Naive thymus-derived CD4-positive, alpha-beta T cell (primary cell): Measurements from ENCODE around the gene PDCD4. TPM values are rescaled to one million over a fixed set of nuclear protein-coding genes. Genes with fewer than 3 reads are reported as not detected.
A peak's percentile ranks its signal among the peaks of the same experiment; 100 is the strongest.

Source experiments
- ATAC-seq: fragments of 150-1000 bp; cut with Tn5 transposase; 2 replicates; pipeline ENCODE4 v1.10.0; 2021; ENCODE audit warnings: mild to moderate bottlenecking, moderate library complexity
- CTCF ChIA-PET: fragments of 350-600 bp; sonication (Branson Sonifier 250); formaldehyde crosslinking; loops from one replicate; lab custom pipeline; 2021; ENCODE audit warnings: antibody characterized with exemption; lab: Charles Lee
- POLR2A ChIA-PET: fragments of 350-600 bp; sonication (Branson Sonifier 250); formaldehyde crosslinking; loops from one replicate; lab custom pipeline; 2021; ENCODE audit warnings: antibody characterized with exemption, inconsistent platforms; lab: Charles Lee
- DNase-seq, 9 donors: peaks; one replicate each; pipeline versions ENCODE4 v3.0.0 to v3.0.0-alpha.2; 2020 to 2022; ENCODE audit warnings: mixed read lengths in 1 of 9
- H3K27ac ChIP-seq: one replicate; pipeline ENCODE4 v1.7.0; 2013; ENCODE audit warnings: mild to moderate bottlenecking, low read depth, low read length, moderate library complexity
- H3K27me3 ChIP-seq, 2 donors: one replicate each; pipeline ENCODE4 v1.7.0; 2013; ENCODE audit warnings: low read length in 2 of 2, mild to moderate bottlenecking in 2 of 2, moderate library complexity in 2 of 2; ENCODE audit not compliant: control insufficient read depth in 2 of 2, insufficient read depth in 2 of 2
- H3K36me3 ChIP-seq, 3 experiments: 1 replicate in 2 of 3; 2 replicates in 1 of 3; pipeline ENCODE4 v1.7.0; 2013; ENCODE audit warnings: low read length in 3 of 3, mild to moderate bottlenecking in 3 of 3, moderate library complexity in 1 of 3; ENCODE audit not compliant: insufficient read depth in 3 of 3, control insufficient read depth in 2 of 3
- H3K4me1 ChIP-seq, 2 donors: one replicate each; pipeline ENCODE4 v1.7.0; 2013; ENCODE audit warnings: low read length in 2 of 2, mild to moderate bottlenecking in 2 of 2, moderate library complexity in 1 of 2; ENCODE audit not compliant: control insufficient read depth in 2 of 2, insufficient read depth in 2 of 2
- H3K4me3 ChIP-seq: 2 replicates; pipeline ENCODE4 v1.7.0; 2013; ENCODE audit warnings: mild to moderate bottlenecking, low read length
- H3K9me3 ChIP-seq, 3 experiments: 1 replicate in 2 of 3; 2 replicates in 1 of 3; pipeline ENCODE4 v1.7.0; 2013; ENCODE audit warnings: low read length in 3 of 3; ENCODE audit not compliant: control insufficient read depth in 2 of 3
- H3K27ac Mint-ChIP-seq, 9 donors: one replicate each; pipeline ENCODE4 v1.8.0; 2020 to 2022; ENCODE audit warnings: mixed read lengths in 9 of 9, mild to moderate bottlenecking in 8 of 9, moderate library complexity in 5 of 9, inconsistent platforms in 2 of 9
- H3K27me3 Mint-ChIP-seq, 5 donors: one replicate each; pipeline ENCODE4 v1.8.0; 2021 to 2022; ENCODE audit warnings: mixed read lengths in 5 of 5, mild to moderate bottlenecking in 1 of 5
- H3K36me3 Mint-ChIP-seq, 5 donors: one replicate each; pipeline ENCODE4 v1.8.0; 2020 to 2022; ENCODE audit warnings: mixed read lengths in 5 of 5, mild to moderate bottlenecking in 3 of 5, inconsistent platforms in 1 of 5
- H3K4me1 Mint-ChIP-seq, 7 donors: one replicate each; pipeline ENCODE4 v1.8.0; 2020 to 2022; ENCODE audit warnings: mixed read lengths in 7 of 7, mild to moderate bottlenecking in 3 of 7, inconsistent platforms in 1 of 7
- H3K4me3 Mint-ChIP-seq, 10 donors: one replicate each; pipeline ENCODE4 v1.8.0; 2020 to 2022; ENCODE audit warnings: mild to moderate bottlenecking in 10 of 10, mixed read lengths in 10 of 10, moderate library complexity in 6 of 10, inconsistent platforms in 2 of 10
- H3K9me3 Mint-ChIP-seq, 11 donors: one replicate each; pipeline ENCODE4 v1.8.0; 2020 to 2022; ENCODE audit warnings: mixed read lengths in 11 of 11, mild to moderate bottlenecking in 4 of 11, inconsistent platforms in 1 of 11, moderate library complexity in 1 of 11
- intact Hi-C, 2 donors: fragments of 100-400 bp; cut with micrococcal nuclease; formaldehyde crosslinking; loops; one replicate each; pipeline ENCODE4 v1.15.1; 2023
- polyA plus RNA-seq, 2 donors: library from polyadenylated mRNA; unstranded; fragments of 300-500 nt; fragmentation: Illumina TruSeq; gene quantifications; one replicate each; pipeline ENCODE4 v1.2.3, GENCODE V29; 2021
- total RNA-seq, 6 experiments: library from RNA in 5 of 6; stranded (reverse) in 5 of 6; gene quantifications; 1 replicate in 5 of 6; 2 replicates in 1 of 6; pipeline ENCODE4 v1.2.3 and lab custom pipeline; 2021 to 2026

The PDCD4 gene
- total and polyA plus RNA-seq, 7 experiments from 2014 or later: 93.7 to 295 (median 253) TPM

DNA sequence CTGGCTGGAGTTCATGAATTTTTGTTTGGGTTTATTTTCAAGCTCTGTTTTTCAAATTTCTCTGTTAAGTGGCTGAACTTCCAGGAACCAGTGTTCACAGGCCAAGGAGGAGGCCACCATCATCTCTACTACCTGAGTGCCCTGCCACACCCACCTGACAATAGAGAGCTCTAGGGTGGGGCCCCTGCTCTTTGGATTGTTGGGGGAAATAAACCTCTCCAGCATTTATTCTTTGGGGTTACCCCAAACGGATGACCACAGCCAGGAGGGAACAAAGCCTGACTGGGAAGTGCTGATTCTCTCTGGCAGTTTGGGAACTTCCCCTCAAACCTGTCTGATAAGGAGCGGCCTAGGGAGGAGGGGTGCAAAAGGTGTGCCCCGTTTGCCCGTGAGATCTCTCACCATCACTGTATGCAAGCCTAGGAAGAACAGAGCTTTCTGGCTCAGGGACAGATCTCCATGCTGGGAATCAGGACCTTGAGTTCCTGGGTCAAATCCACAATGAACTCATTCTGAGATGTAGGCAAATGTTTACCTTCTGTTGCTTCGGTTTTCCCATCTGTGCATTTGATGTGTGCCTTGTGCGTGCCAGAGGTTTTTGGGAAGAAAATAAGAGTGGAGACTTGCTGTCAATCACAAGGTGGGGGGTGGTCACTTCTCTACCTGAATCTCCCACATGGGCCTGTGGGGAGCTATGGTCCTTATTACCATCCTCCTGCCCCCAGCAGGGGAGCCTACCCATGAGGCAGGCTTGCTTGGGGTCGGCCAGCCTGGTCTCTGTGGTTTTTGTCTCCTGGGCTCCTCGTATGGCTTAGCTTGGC, 27.7 kb upstream of the PDCD4 start:
- Mint-ChIP-seq H3K4me3 (peak overlapping the region in 4 of 10 donors; percentile 44 to 67 (median 62)), H3K9me3 (peaks cover 0 to 4% (median 0%) of the 10 kb centered on the region in 11 donors), H3K27me3 (no peaks in the 10 kb centered on the region), H3K27ac (peak overlapping the region; percentile 14 to 98 (median 84)), H3K36me3 (peaks cover 0 to 12% (median 0%) of the 10 kb centered on the region in 5 donors), H3K4me1 (peaks cover 36 to 68% (median 56%) of the 10 kb centered on the region in 7 donors)
- ATAC-seq: no peak
- no peaks in the 10 kb centered on the region for H3K36me3 ChIP-seq
- intact Hi-C loops: loop anchor here in 1 of 2 donors (1.0 to 2.0 kb wide), 6 partner anchors 9 to 75 kb away; partner anchors contain the start of genes BBIP1, PDCD4 and SHOC2
- no peak for DNase-seq
- no peaks in the 10 kb centered on the region for H3K9me3 ChIP-seq
- H3K27me3 ChIP-seq: no peaks in the 10 kb centered on the region
- no peak overlapping the region for H3K27ac ChIP-seq
- CTCF ChIA-PET: interaction anchor here (0.9 to 1.8 kb wide), 2 partner anchors 9 to 21 kb away, joined by 4 to 8 read pairs; no protein-coding TSS in a partner anchor
- peaks cover 26 to 29% of the 10 kb centered on the region in 2 donors for H3K4me1 ChIP-seq
- POLR2A ChIA-PET: interaction anchor here (0.5 to 4.1 kb wide), 13 partner anchors 9 to 139 kb away, joined by 3 to 32 read pairs (median 4); no protein-coding TSS in a partner anchor
- no peak overlapping the region for H3K4me3 ChIP-seq

DNA sequence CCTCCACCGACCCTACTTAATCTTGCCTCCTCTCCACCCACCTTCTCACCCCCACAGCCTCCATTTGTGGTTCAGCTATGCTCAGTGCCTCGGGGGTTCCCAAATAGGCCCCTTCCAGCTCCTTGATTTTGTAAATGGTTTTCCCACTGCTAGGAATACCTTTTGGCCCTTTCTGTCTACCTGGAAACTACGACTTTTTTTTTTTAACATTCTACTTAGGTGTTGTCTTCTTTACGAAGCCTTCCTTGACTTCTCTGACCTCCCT, 27.2 kb upstream of the PDCD4 start:
- ATAC-seq (no peak), DNase-seq (no peak)
- Histone ChIP-seq H3K4me3 (no peak overlapping the region), H3K27ac (no peak overlapping the region), H3K9me3 (no peaks in the 10 kb centered on the region), H3K36me3 (no peaks in the 10 kb centered on the region), H3K27me3 (no peaks in the 10 kb centered on the region), H3K4me1 (peaks cover 26 to 35% of the 10 kb centered on the region in 2 donors)
- Mint-ChIP-seq H3K4me3 (peak overlapping the region in 3 of 10 donors; percentile 6 to 58 (median 8)), H3K4me1 (peaks cover 36 to 74% (median 62%) of the 10 kb centered on the region in 7 donors), H3K27me3 (no peaks in the 10 kb centered on the region), H3K36me3 (peaks cover 0 to 13% (median 0%) of the 10 kb centered on the region in 5 donors), H3K27ac (peak overlapping the region in 5 of 9 donors; percentile 59 to 89 (median 67)), H3K9me3 (peaks cover 0 to 4% (median 0%) of the 10 kb centered on the region in 11 donors)
- ChIA-PET POLR2A (interaction anchor here (0.6 to 4.1 kb wide), 8 partner anchors 8 to 139 kb away, joined by 3 to 32 read pairs (median 4); no protein-coding TSS in a partner anchor), CTCF (interaction anchor here (0.9 to 1.8 kb wide), 2 partner anchors 8 to 20 kb away, joined by 4 to 8 read pairs; no protein-coding TSS in a partner anchor)
- intact Hi-C loops: no loop called here

DNA sequence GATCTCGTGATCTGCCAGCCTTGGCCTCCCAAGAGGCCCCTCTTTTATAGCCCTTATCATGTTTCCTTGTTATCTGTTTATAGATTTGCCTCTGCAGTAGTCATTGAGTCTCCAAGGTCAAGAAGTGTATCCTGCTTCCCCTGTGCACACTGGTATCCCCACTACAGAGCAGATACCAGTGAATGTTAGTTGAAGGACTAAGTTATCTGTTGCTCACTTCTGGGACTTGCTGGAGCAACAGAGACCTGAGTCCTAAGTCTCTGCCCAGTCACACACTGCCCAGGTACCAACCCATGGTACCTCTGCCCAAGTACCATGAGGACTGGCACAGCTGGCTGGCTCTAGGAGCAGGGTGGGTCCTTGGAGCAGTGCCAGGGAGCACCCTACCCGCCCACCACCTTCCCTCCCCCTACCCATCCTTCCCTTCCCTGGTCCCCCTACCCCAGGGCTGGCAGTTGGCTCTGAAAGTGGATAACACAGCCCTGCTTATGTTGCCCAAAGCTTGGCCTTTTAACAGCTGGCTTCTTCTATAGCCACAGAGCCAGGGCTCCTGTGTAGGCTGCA, 26.5 kb upstream of the PDCD4 start:
- Histone ChIP-seq H3K4me3 (no peak overlapping the region), H3K27me3 (no peaks in the 10 kb centered on the region), H3K36me3 (no peaks in the 10 kb centered on the region), H3K4me1 (peaks cover 32 to 42% of the 10 kb centered on the region in 2 donors), H3K9me3 (no peaks in the 10 kb centered on the region), H3K27ac (no peak overlapping the region)
- POLR2A ChIA-PET: interaction anchor here (0.6 to 1.9 kb wide), 3 partner anchors 9 to 14 kb away, joined by 3 to 8 read pairs (median 4); no protein-coding TSS in a partner anchor
- CTCF ChIA-PET: interaction anchor here (1.5 kb wide), 1 partner anchor 31 kb away, joined by 4 read pairs; no protein-coding TSS in a partner anchor
- no peak for DNase-seq
- no peaks in the 10 kb centered on the region for H3K27me3 Mint-ChIP-seq
- intact Hi-C loops: no loop called here
- H3K27ac Mint-ChIP-seq: peak overlapping the region in 5 of 9 donors; percentile 28 to 69 (median 60)
- H3K4me1 Mint-ChIP-seq: peaks cover 42 to 81% (median 69%) of the 10 kb centered on the region in 7 donors
- peaks cover 0 to 4% (median 0%) of the 10 kb centered on the region in 11 donors for H3K9me3 Mint-ChIP-seq
- H3K36me3 Mint-ChIP-seq: peaks cover 0 to 13% (median 0%) of the 10 kb centered on the region in 5 donors
- H3K4me3 Mint-ChIP-seq: peak overlapping the region in 1 of 10 donors; percentile 73
- ATAC-seq: no peak

DNA sequence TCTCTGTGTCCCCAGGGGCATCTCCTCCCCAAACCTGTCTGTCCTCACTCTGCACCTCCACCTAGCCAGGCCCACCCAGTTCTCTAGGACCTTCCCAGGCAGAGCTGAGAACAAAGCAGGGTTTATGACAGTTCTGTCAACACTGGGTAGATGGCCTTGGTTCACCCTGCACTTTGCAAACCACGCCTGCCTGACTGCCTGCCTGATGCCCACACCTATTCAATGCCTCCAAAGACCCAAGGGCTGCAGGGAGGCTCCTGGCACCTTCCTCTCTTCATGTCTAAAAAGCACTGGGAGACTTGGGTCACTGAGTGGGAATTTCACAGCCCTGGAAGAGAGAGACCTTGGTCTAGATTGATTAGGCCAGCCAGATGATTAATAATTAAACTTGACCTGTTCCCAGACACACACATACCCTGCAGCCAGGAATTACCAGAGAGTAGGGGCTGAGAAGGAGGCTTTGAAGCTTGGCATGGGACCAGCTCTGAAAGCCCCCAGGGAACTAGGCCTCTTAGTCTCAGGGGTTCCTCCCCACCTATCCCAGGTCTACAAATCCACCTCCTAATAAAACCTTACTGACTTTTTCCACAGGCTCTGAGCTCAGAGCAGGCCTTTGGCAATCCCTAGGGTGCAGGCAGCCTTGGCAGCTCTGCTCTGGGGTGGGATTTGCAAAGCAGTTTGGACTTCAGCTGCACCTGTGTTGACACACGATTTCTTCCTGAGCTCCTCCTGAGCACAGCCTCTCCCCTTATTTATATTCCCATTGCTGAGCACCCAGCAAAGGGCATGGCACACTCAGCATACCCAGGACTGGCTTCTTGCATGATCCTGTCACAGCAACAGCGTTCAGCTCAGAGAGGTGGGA, 25.7 kb upstream of the PDCD4 start:
- Mint-ChIP-seq H3K27ac (peak overlapping the region in 4 of 9 donors; percentile 39 to 67 (median 62)), H3K4me3 (peak overlapping the region in 1 of 10 donors; percentile 73), H3K36me3 (peaks cover 0 to 13% (median 0%) of the 10 kb centered on the region in 5 donors), H3K27me3 (no peaks in the 10 kb centered on the region), H3K4me1 (peaks cover 46 to 85% (median 73%) of the 10 kb centered on the region in 7 donors), H3K9me3 (peaks cover 0 to 4% (median 0%) of the 10 kb centered on the region in 11 donors)
- ATAC-seq (no peak), DNase-seq (no peak)
- no peak overlapping the region for H3K4me3 ChIP-seq
- H3K27me3 ChIP-seq: no peaks in the 10 kb centered on the region
- ChIA-PET POLR2A (interaction anchor here (0.6 to 1.9 kb wide), 10 partner anchors 8 to 95 kb away, joined by 3 to 8 read pairs (median 4); no protein-coding TSS in a partner anchor), CTCF (interaction anchor here (0.8 to 1.5 kb wide), 3 partner anchors 12 to 32 kb away, joined by 3 to 4 read pairs (median 3); no protein-coding TSS in a partner anchor)
- H3K27ac ChIP-seq: no peak overlapping the region
- no peaks in the 10 kb centered on the region for H3K9me3 ChIP-seq
- peaks cover 39 to 49% of the 10 kb centered on the region in 2 donors for H3K4me1 ChIP-seq
- intact Hi-C loops: no loop called here
- H3K36me3 ChIP-seq: no peaks in the 10 kb centered on the region

DNA sequence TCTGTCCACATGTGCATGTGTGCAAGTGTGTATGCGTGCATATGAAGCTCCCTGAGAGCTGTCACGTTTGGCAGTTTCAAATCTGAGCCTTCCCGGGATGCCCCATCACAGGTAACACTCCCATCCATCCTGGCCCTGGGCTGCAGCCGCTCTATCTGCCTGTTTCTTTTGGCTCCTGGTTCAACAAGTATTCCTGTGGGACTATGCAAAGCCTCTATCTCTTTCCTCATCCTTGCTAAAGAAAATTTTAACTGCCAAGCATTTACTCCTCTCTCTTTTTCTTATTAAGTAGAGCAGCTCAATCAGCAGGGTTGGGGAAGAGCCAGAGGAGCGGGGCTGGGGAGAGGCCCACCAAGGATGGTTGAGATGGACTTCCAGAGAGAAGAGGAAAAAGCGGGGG, 24.4 kb upstream of the PDCD4 start:
- Histone ChIP-seq H3K9me3 (no peaks in the 10 kb centered on the region), H3K4me1 (peaks cover 48 to 63% of the 10 kb centered on the region in 2 donors), H3K27me3 (no peaks in the 10 kb centered on the region), H3K36me3 (no peaks in the 10 kb centered on the region), H3K27ac (no peak overlapping the region), H3K4me3 (no peak overlapping the region)
- POLR2A ChIA-PET: interaction anchor here (0.5 to 1.3 kb wide), 4 partner anchors 11 to 20 kb away, joined by 3 to 5 read pairs (median 3); no protein-coding TSS in a partner anchor
- Mint-ChIP-seq H3K36me3 (peaks cover 0 to 12% (median 0%) of the 10 kb centered on the region in 5 donors), H3K27me3 (no peaks in the 10 kb centered on the region), H3K27ac (peak overlapping the region in 4 of 9 donors; percentile 14 to 65 (median 59)), H3K4me1 (peaks cover 57 to 87% (median 79%) of the 10 kb centered on the region in 7 donors), H3K4me3 (peak overlapping the region in 1 of 10 donors; percentile 54), H3K9me3 (peaks cover 0 to 4% (median 0%) of the 10 kb centered on the region in 11 donors)
- intact Hi-C loops: no loop called here
- CTCF ChIA-PET: interaction anchor here (1.2 kb wide), 1 partner anchor 11 kb away, joined by 3 read pairs; no protein-coding TSS in a partner anchor
- ATAC-seq (no peak), DNase-seq (no peak)
